Measurements from ENCODE around the gene ULBP3.

Gene ULBP3

DNA sequence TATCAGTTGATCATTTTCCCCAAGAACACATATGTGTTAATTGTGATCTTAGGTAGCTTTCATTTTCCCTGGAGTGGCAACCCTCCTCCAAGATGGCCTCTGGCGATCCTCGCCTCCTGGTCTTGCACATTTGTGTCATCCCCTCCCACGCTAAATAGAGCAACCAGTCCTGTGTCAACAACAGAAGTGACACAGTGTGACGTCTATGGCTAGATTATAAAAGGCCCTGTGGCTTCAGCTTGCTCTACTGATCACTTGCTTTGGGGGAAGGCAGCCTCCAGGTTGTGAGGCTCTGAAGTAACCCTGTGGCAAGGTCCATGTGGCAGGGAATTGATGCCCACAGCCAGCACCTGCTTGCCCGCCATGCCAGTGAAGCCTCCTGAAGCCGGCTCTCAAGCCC, 43.3 kb upstream of the ULBP3 start:
- TF ChIP-seq, protein P1, sequence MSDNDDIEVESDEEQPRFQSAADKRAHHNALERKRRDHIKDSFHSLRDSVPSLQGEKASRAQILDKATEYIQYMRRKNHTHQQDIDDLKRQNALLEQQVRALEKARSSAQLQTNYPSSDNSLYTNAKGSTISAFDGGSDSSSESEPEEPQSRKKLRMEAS (IDR thresholded peaks at IDR 0.05; ENCODE audit: low read depth, low read length) = no peak
- TF ChIP-seq POLR2A (IDR thresholded peaks at IDR 0.05; ENCODE audit: extremely low read depth, insufficient read length) = no peak
- no peak overlapping the region for H3K4me3 ChIP-seq (ENCODE audit: low read depth, low read length)
- no peak for DNase-seq (ENCODE audit: low read depth)

DNA sequence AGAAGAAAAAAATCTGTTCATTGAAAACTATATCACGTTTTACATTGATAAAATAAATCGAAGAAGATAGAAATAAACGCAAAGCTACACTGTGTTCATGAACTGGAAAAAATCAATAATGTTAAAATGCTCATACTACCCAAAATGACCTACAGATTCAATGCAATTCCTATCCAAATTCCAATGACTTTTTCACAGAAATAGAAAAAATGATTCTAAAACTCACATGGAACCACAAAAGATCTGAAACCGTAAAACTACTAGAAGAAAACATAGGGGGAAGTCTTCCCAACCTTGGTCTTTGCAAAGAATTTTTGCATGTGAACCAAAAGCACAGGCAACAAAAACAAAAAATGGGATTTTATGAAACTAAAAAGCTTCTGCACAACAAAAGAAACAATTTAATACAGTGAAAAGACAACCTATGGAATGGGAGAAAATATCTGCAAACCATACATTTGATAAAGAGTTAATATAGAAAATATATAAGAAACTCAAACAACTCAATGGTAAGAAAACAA, 33.9 kb upstream of the ULBP3 start:
- no peak for DNase-seq (ENCODE audit: low read depth)
- H3K4me3 ChIP-seq (ENCODE audit: low read depth, low read length) = no peak overlapping the region
- TF ChIP-seq POLR2A (IDR thresholded peaks at IDR 0.05; ENCODE audit: extremely low read depth, insufficient read length) = no peak
- TF ChIP-seq, protein P1 (IDR thresholded peaks at IDR 0.05; ENCODE audit: low read depth, low read length) = no peak
- TF ChIP-seq, protein P2, sequence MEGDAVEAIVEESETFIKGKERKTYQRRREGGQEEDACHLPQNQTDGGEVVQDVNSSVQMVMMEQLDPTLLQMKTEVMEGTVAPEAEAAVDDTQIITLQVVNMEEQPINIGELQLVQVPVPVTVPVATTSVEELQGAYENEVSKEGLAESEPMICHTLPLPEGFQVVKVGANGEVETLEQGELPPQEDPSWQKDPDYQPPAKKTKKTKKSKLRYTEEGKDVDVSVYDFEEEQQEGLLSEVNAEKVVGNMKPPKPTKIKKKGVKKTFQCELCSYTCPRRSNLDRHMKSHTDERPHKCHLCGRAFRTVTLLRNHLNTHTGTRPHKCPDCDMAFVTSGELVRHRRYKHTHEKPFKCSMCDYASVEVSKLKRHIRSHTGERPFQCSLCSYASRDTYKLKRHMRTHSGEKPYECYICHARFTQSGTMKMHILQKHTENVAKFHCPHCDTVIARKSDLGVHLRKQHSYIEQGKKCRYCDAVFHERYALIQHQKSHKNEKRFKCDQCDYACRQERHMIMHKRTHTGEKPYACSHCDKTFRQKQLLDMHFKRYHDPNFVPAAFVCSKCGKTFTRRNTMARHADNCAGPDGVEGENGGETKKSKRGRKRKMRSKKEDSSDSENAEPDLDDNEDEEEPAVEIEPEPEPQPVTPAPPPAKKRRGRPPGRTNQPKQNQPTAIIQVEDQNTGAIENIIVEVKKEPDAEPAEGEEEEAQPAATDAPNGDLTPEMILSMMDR (IDR thresholded peaks at IDR 0.05; ENCODE audit: low read depth, low read length) = no peak
- no peak for TF ChIP-seq MYC (IDR thresholded peaks at IDR 0.05; ENCODE audit: low read depth, low read length)

DNA sequence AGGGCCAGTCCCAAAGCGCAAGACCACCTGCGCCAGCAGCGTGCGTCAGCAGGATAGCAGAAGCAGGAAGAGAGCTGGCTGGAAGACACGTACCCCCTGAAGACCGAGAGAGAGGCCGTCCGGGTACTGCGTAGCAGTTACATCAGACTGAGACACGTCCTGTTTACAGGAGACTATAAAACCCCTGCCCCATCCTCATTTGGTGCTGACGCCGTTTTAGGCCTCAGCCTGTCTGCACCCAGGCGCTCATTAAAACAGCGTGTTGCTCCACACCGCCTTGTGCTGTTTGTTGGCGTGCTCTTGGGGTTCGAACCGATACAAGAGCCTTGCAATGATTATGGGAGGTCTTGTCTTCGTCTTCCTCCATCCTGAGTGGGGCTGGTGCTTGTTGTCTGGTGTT, 31.8 kb upstream of the ULBP3 start:
- no peak for DNase-seq (ENCODE audit: low read depth)
- no peak overlapping the region for H3K4me3 ChIP-seq (ENCODE audit: low read depth, low read length)
- TF ChIP-seq MYC (IDR thresholded peaks at IDR 0.05; ENCODE audit: low read depth, low read length) = no peak
- TF ChIP-seq, protein P2 (IDR thresholded peaks at IDR 0.05; ENCODE audit: low read depth, low read length) = no peak
- TF ChIP-seq POLR2A (IDR thresholded peaks at IDR 0.05; ENCODE audit: extremely low read depth, insufficient read length) = no peak
- TF ChIP-seq, protein P1 (IDR thresholded peaks at IDR 0.05; ENCODE audit: low read depth, low read length) = no peak

DNA sequence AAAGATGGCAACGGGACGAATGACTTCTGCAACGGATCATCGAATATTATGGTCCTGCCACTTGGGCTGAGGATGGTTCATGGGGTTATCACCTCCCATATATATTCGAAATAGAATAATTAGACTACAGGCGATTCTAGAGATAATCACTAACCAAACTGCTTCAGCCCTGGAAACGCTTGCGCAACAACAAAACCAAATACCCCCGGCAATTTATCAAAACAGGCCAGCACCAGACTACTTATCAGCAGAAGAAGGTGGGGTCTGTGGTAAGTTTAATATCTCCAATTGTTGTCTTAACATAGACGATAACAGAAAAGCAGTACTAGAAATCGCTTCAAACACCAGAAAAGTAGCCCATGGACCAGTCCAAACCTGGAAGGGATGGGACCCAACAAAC, 31.0 kb upstream of the ULBP3 start:
- TF ChIP-seq MYC (IDR thresholded peaks at IDR 0.05; ENCODE audit: low read depth, low read length) (no peak), POLR2A (IDR thresholded peaks at IDR 0.05; ENCODE audit: extremely low read depth, insufficient read length) (no peak)
- TF ChIP-seq, protein P2 (IDR thresholded peaks at IDR 0.05; ENCODE audit: low read depth, low read length) = no peak
- TF ChIP-seq, protein P1 (IDR thresholded peaks at IDR 0.05; ENCODE audit: low read depth, low read length) = no peak
- H3K4me3 ChIP-seq (ENCODE audit: low read depth, low read length) = no peak overlapping the region
- no peak for DNase-seq (ENCODE audit: low read depth)

DNA sequence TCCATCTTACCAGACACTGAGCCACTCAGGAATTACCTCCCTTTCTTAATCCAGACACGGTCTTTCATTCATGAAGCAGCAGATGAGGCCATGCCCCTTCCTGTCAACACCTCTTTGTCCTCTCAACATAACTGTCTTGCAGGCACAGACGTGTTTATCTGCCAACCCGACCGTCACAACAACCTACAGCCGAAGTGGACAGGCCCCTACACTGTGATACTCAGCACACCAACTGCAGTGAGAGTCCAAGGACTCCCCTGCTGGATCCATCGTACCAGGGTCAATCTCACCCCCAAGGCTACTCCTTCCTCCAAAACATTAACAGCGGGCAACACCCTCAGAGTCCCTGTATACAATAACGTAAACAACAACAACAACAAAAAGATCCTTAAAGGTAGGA, 30.6 kb upstream of the ULBP3 start:
- DNase-seq (ENCODE audit: low read depth) = no peak
- no peak for TF ChIP-seq MYC (IDR thresholded peaks at IDR 0.05; ENCODE audit: low read depth, low read length)
- TF ChIP-seq, protein P2 (IDR thresholded peaks at IDR 0.05; ENCODE audit: low read depth, low read length) = no peak
- TF ChIP-seq, protein P1 (IDR thresholded peaks at IDR 0.05; ENCODE audit: low read depth, low read length) = no peak
- no peak for TF ChIP-seq POLR2A (IDR thresholded peaks at IDR 0.05; ENCODE audit: extremely low read depth, insufficient read length)
- no peak overlapping the region for H3K4me3 ChIP-seq (ENCODE audit: low read depth, low read length)

DNA sequence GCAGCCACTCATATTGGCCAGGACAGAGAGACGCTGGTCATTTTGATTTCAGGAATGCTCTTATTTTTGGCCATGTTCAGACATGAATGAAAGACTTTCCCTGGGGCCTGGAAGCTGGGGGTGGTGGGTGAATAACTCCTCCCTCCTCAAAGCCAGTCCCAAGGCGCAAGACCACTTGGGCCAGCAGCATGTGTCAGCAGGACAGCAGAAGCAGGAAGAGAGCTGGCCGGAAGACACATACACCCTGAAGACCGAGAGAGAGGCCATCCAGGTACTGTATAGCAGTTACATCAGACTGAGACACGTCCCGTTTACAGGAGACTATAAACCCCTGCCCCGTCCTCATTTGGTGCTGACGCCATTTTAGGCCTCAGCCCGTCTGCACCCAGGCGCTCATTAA, 29.2 kb upstream of the ULBP3 start:
- TF ChIP-seq MYC (IDR thresholded peaks at IDR 0.05; ENCODE audit: low read depth, low read length) (no peak), POLR2A (IDR thresholded peaks at IDR 0.05; ENCODE audit: extremely low read depth, insufficient read length) (no peak)
- TF ChIP-seq, protein P1 (IDR thresholded peaks at IDR 0.05; ENCODE audit: low read depth, low read length) = no peak
- TF ChIP-seq, protein P2 (IDR thresholded peaks at IDR 0.05; ENCODE audit: low read depth, low read length) = no peak
- DNase-seq (ENCODE audit: low read depth) = no peak
- H3K4me3 ChIP-seq (ENCODE audit: low read depth, low read length) = no peak overlapping the region

Measured in NB4 (cell line).